Measurements from ENCODE around the gene FAM53A.

FAM53A gene

GRCh38 chr4:1675136-1675801 lies 8.8 kb downstream of the FAM53A start:
- TF ChIP-seq CEBPB (IDR thresholded peaks at IDR 0.05) (no peak), NFIC (IDR thresholded peaks at IDR 0.05) (no peak), TCF12 (IDR thresholded peaks at IDR 0.05; ENCODE audit: low read depth) (no peak), TEAD4 (IDR thresholded peaks at IDR 0.05) (no peak), FOXM1 (IDR thresholded peaks at IDR 0.05; ENCODE audit: borderline replicate concordance, low read depth) (no peak), CREB1 (IDR thresholded peaks at IDR 0.05; ENCODE audit: low read depth) (no peak), TAF1 (IDR thresholded peaks at IDR 0.05; ENCODE audit: low read depth) (no peak), EP300 (IDR thresholded peaks at IDR 0.05; ENCODE audit: borderline replicate concordance) (no peak), ZBTB7A (IDR thresholded peaks at IDR 0.05; ENCODE audit: low read depth) (no peak), RAD21 (IDR thresholded peaks at IDR 0.05; ENCODE audit: low read depth) (no peak), MAX (IDR thresholded peaks at IDR 0.05) (no peak), YY1 (IDR thresholded peaks at IDR 0.05; ENCODE audit: low read depth) (no peak)
- TF ChIP-seq, protein P1, sequence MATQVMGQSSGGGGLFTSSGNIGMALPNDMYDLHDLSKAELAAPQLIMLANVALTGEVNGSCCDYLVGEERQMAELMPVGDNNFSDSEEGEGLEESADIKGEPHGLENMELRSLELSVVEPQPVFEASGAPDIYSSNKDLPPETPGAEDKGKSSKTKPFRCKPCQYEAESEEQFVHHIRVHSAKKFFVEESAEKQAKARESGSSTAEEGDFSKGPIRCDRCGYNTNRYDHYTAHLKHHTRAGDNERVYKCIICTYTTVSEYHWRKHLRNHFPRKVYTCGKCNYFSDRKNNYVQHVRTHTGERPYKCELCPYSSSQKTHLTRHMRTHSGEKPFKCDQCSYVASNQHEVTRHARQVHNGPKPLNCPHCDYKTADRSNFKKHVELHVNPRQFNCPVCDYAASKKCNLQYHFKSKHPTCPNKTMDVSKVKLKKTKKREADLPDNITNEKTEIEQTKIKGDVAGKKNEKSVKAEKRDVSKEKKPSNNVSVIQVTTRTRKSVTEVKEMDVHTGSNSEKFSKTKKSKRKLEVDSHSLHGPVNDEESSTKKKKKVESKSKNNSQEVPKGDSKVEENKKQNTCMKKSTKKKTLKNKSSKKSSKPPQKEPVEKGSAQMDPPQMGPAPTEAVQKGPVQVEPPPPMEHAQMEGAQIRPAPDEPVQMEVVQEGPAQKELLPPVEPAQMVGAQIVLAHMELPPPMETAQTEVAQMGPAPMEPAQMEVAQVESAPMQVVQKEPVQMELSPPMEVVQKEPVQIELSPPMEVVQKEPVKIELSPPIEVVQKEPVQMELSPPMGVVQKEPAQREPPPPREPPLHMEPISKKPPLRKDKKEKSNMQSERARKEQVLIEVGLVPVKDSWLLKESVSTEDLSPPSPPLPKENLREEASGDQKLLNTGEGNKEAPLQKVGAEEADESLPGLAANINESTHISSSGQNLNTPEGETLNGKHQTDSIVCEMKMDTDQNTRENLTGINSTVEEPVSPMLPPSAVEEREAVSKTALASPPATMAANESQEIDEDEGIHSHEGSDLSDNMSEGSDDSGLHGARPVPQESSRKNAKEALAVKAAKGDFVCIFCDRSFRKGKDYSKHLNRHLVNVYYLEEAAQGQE (IDR thresholded peaks at IDR 0.05; ENCODE audit: low read depth): no peak
- TF ChIP-seq, protein P2, sequence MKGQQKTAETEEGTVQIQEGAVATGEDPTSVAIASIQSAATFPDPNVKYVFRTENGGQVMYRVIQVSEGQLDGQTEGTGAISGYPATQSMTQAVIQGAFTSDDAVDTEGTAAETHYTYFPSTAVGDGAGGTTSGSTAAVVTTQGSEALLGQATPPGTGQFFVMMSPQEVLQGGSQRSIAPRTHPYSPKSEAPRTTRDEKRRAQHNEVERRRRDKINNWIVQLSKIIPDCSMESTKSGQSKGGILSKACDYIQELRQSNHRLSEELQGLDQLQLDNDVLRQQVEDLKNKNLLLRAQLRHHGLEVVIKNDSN (IDR thresholded peaks at IDR 0.05): no peak

DNA sequence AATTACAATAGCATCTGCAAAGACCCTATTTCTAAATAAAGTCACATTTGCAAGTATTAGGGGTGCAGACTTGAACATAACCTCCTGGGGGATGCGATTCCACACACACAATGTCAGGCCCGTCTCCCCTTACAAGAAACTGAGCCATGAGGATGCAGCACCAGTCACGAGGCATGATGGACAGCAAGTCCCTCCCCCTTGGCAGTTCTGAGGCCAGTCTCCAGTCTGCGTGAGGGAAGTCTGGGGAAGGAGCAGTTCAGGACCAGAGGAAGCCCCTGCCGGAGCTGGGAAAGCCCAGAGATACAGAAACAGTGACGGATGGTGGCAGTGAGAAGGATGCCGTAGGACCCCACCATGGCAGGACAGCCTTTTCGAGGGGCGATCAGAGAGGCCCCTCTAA lies 9.4 kb downstream of the FAM53A start:
- TF ChIP-seq TEAD4 (IDR thresholded peaks at IDR 0.05): no peak
- no peak for TF ChIP-seq YY1 (IDR thresholded peaks at IDR 0.05; ENCODE audit: low read depth)
- no peak for TF ChIP-seq CREB1 (IDR thresholded peaks at IDR 0.05; ENCODE audit: low read depth)
- no peak for TF ChIP-seq CEBPB (IDR thresholded peaks at IDR 0.05)
- TF ChIP-seq NFIC (IDR thresholded peaks at IDR 0.05): no peak
- TF ChIP-seq RAD21 (IDR thresholded peaks at IDR 0.05; ENCODE audit: low read depth): no peak
- no peak for TF ChIP-seq ZBTB7A (IDR thresholded peaks at IDR 0.05; ENCODE audit: low read depth)
- TF ChIP-seq TAF1 (IDR thresholded peaks at IDR 0.05; ENCODE audit: low read depth): no peak
- TF ChIP-seq, protein P2 (IDR thresholded peaks at IDR 0.05): no peak
- TF ChIP-seq, protein P1 (IDR thresholded peaks at IDR 0.05; ENCODE audit: low read depth): no peak
- no peak for TF ChIP-seq MAX (IDR thresholded peaks at IDR 0.05)
- no peak for TF ChIP-seq EP300 (IDR thresholded peaks at IDR 0.05; ENCODE audit: borderline replicate concordance)
- TF ChIP-seq TCF12 (IDR thresholded peaks at IDR 0.05; ENCODE audit: low read depth): no peak
- no peak for TF ChIP-seq FOXM1 (IDR thresholded peaks at IDR 0.05; ENCODE audit: borderline replicate concordance, low read depth)
- TF ChIP-seq EGR1 (IDR thresholded peaks at IDR 0.05): no peak

GRCh38 chr4:1673671-1674070 lies 10.4 kb downstream of the FAM53A start:
- TF ChIP-seq TEAD4 (IDR thresholded peaks at IDR 0.05) (no peak), TCF12 (IDR thresholded peaks at IDR 0.05; ENCODE audit: low read depth) (no peak), EGR1 (IDR thresholded peaks at IDR 0.05) (no peak), EP300 (IDR thresholded peaks at IDR 0.05; ENCODE audit: borderline replicate concordance) (no peak), CEBPB (IDR thresholded peaks at IDR 0.05) (no peak), ZBTB7A (IDR thresholded peaks at IDR 0.05; ENCODE audit: low read depth) (no peak), YY1 (IDR thresholded peaks at IDR 0.05; ENCODE audit: low read depth) (no peak), MAX (IDR thresholded peaks at IDR 0.05) (no peak), TAF1 (IDR thresholded peaks at IDR 0.05; ENCODE audit: low read depth) (no peak), CREB1 (IDR thresholded peaks at IDR 0.05; ENCODE audit: low read depth) (no peak), FOXM1 (IDR thresholded peaks at IDR 0.05; ENCODE audit: borderline replicate concordance, low read depth) (no peak), RAD21 (IDR thresholded peaks at IDR 0.05; ENCODE audit: low read depth) (no peak), NFIC (IDR thresholded peaks at IDR 0.05) (no peak)
- TF ChIP-seq, protein P1 (IDR thresholded peaks at IDR 0.05; ENCODE audit: low read depth): no peak
